A673 (cell line): Measurements from ENCODE around the gene NFKBIZ. TPM values are rescaled to one million over a fixed set of nuclear protein-coding genes. Genes with fewer than 3 reads are reported as not detected.

ENCODE experiments used
- BruUV-seq: library from RNA; stranded (reverse); fragments of 400-500 nt; replicated peaks from 2 replicates; lab custom pipeline; 2021; lab: Mats Ljungman, UMichigan
- CTCF ChIA-PET: fragments of 300-600 bp; sonication (Branson Sonifier 250); formaldehyde crosslinking; loops from one replicate; lab custom pipeline; 2022; ENCODE audit warnings: antibody characterized with exemption; lab: Charles Lee
- POLR2A ChIA-PET: fragments of 300-600 bp; sonication (Branson Sonifier 250); formaldehyde crosslinking; loops from one replicate; lab custom pipeline; 2022; ENCODE audit warnings: antibody characterized with exemption; ENCODE audit not compliant: low non-redundant PET; lab: Charles Lee
- DNase-seq: peaks from one replicate; pipeline ENCODE4 v3.0.0-alpha.2; 2015; ENCODE audit warnings: low spot score
- H3K27ac ChIP-seq: fragments of 200-600 bp; sonication (generic); 2 replicates; pipeline ENCODE4 v1.5.1; 2016; ENCODE audit warnings: mixed run types, low read depth, mild to moderate bottlenecking, mixed read lengths, antibody characterized with exemption, low read length; ENCODE audit not compliant: poor library complexity, severe bottlenecking
- H3K27me3 ChIP-seq: fragments of 200-600 bp; sonication (generic); replicated peaks from 2 replicates; pipeline ENCODE4 v1.6.1; 2017; ENCODE audit warnings: mixed run types, low read depth, mild to moderate bottlenecking, mixed read lengths, antibody characterized with exemption, low read length; ENCODE audit not compliant: insufficient read depth, poor library complexity
- H3K36me3 ChIP-seq: fragments of 200-600 bp; sonication (generic); 2 replicates; pipeline ENCODE4 v1.6.1; 2016; ENCODE audit warnings: mixed run types, mild to moderate bottlenecking, mixed read lengths, antibody characterized with exemption, low read length; ENCODE audit not compliant: insufficient read depth, poor library complexity, severe bottlenecking
- H3K4me1 ChIP-seq: fragments of 200-600 bp; sonication (generic); 2 replicates; pipeline ENCODE4 v1.6.1; 2017; ENCODE audit warnings: mixed run types, mild to moderate bottlenecking, mixed read lengths, antibody characterized with exemption, low read length; ENCODE audit not compliant: insufficient read depth, poor library complexity, severe bottlenecking
- H3K4me3 ChIP-seq: fragments of 200-600 bp; sonication (generic); 2 replicates; pipeline ENCODE4 v1.5.1; 2016; ENCODE audit warnings: low read depth, mixed run types, mild to moderate bottlenecking, mixed read lengths, low read length; ENCODE audit not compliant: poor library complexity, severe bottlenecking
- H3K9me3 ChIP-seq: fragments of 200-600 bp; sonication (generic); 2 replicates; pipeline ENCODE4 v1.6.1; 2016; ENCODE audit warnings: mixed run types, low read depth, mild to moderate bottlenecking, mixed read lengths, antibody characterized with exemption, low read length; ENCODE audit not compliant: poor library complexity, severe bottlenecking
- EZH2 ChIP-seq: fragments of 200-600 bp; sonication (generic); IDR thresholded peaks from 2 replicates; pipeline ENCODE4 v1.6.1; 2017; ENCODE audit warnings: borderline replicate concordance, low read depth, mild to moderate bottlenecking, mixed read lengths, antibody characterized with exemption, low read length; ENCODE audit not compliant: poor library complexity, severe bottlenecking
- intact Hi-C: fragments of 100-400 bp; cut with micrococcal nuclease; formaldehyde crosslinking; loops from one replicate; pipeline ENCODE4 v1.10.0; 2022; ENCODE audit not compliant: unreplicated experiment
- total RNA-seq: library from RNA; stranded (reverse); gene quantifications from 2 replicates; pipeline ENCODE4 v1.2.3, GENCODE V29; 2021
- TF ChIP-seq, protein P1 (sequence below): fragments of 300-800, 200-600 bp; sonication (generic); conservative IDR thresholded peaks from 2 replicates; pipeline ENCODE4 v1.5.1; 2017; ENCODE audit warnings: low read depth, mild to moderate bottlenecking, antibody characterized with exemption, low read length, moderate library complexity, mixed read lengths

The NFKBIZ gene
- total RNA-seq, 1 experiment from 2014 or later, result 15.1 TPM

DNA sequence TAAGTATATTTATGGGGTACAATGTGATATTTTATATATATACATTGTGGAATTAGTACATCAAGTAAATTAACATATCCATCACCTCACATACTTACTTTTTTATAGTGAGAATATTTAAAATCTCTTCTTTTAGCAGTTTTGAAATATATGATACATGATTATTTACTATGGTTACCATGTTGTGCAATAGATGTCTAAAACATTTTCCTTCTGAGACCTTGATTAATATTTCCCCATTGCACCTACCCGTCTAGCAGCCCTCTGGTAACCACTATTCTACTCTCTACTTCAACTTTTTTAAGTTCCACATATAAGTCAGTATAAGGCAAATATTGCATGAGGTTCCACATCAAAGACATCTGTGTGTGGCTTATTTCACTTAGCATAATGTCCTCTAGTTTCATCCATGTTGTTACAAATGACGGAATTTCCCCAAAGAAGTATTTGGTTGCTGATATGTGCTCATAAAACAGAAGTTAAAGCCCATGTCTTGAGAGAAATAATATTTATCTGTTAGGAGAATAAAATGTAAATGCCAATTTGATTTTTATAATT, 29.6 kb upstream of the NFKBIZ start:
- no peak for TF ChIP-seq EZH2
- TF ChIP-seq, protein P1, sequence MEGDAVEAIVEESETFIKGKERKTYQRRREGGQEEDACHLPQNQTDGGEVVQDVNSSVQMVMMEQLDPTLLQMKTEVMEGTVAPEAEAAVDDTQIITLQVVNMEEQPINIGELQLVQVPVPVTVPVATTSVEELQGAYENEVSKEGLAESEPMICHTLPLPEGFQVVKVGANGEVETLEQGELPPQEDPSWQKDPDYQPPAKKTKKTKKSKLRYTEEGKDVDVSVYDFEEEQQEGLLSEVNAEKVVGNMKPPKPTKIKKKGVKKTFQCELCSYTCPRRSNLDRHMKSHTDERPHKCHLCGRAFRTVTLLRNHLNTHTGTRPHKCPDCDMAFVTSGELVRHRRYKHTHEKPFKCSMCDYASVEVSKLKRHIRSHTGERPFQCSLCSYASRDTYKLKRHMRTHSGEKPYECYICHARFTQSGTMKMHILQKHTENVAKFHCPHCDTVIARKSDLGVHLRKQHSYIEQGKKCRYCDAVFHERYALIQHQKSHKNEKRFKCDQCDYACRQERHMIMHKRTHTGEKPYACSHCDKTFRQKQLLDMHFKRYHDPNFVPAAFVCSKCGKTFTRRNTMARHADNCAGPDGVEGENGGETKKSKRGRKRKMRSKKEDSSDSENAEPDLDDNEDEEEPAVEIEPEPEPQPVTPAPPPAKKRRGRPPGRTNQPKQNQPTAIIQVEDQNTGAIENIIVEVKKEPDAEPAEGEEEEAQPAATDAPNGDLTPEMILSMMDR, result no peak
- Histone ChIP-seq H3K4me1 (peaks cover 12% of the 10 kb centered on the region), H3K27me3 (no peaks in the 10 kb centered on the region), H3K4me3 (no peak overlapping the region), H3K36me3 (peaks cover 3% of the 10 kb centered on the region), H3K27ac (no peak overlapping the region), H3K9me3 (no peaks in the 10 kb centered on the region)
- ChIA-PET CTCF (no interaction called here), POLR2A (no interaction called here)
- no TSS peak for BruUV-seq
- intact Hi-C loops, result loop anchor here (10.0 kb wide), 1 partner anchor 265 kb away; no protein-coding TSS in a partner anchor
- no peak for DNase-seq

- intact Hi-C loops, result no loop called here
- peaks cover 3% of the 10 kb centered on the region for H3K36me3 ChIP-seq
- H3K4me1 ChIP-seq, result peaks cover 21% of the 10 kb centered on the region
- DNase-seq, result no peak
- no peaks in the 10 kb centered on the region for H3K27me3 ChIP-seq
- TF ChIP-seq EZH2, result no peak
- TF ChIP-seq, protein P1, result no peak
- ChIA-PET POLR2A (no interaction called here), CTCF (no interaction called here)
- H3K9me3 ChIP-seq, result no peaks in the 10 kb centered on the region
- H3K27ac ChIP-seq, result no peak overlapping the region
- no TSS peak for BruUV-seq
- H3K4me3 ChIP-seq, result no peak overlapping the region
These were observed 27.8 kb upstream of the NFKBIZ start for GRCh38 chr3:101821503-101821902.

DNA sequence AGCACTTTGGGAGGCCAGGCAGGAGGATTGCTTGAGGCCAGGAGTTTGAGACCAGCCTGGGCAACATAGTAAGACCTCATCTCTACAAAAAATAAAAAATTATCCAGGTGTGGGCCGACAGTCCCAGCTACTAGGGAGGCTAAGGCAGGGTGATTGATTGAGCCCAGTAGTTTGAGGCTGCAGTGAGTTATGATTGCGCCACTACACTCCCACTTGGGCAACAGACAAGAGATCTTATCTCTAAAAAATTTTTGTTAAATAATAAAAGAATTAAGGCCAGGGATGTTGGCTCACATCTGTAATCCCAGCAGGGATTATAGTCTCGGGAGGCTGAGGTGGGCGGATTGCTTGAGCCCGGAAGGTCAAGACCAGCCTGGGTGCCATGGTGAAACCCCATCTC, 25.8 kb upstream of the NFKBIZ start:
- Histone ChIP-seq H3K36me3 (peaks cover 3% of the 10 kb centered on the region), H3K27me3 (no peaks in the 10 kb centered on the region), H3K27ac (no peak overlapping the region), H3K4me3 (no peak overlapping the region), H3K4me1 (peaks cover 24% of the 10 kb centered on the region), H3K9me3 (no peaks in the 10 kb centered on the region)
- CTCF ChIA-PET, result no interaction called here
- BruUV-seq, result no TSS peak
- POLR2A ChIA-PET, result no interaction called here
- intact Hi-C loops, result no loop called here
- no peak for TF ChIP-seq EZH2
- TF ChIP-seq, protein P1, result no peak
- no peak for DNase-seq
